ENCODE data around the gene CSAG3.
"Not testable (repeated sequence)": the region's sequence is repeated elsewhere in the genome, so short reads cannot be mapped to it uniquely, and the experiment has no call there.

CSAG3 gene

GRCh38 chrX:152735101-152735500, 23.9 kb upstream of the CSAG3 start:
- Histone ChIP-seq H3K27me3 (ENCODE audit: insufficient read depth, poor library complexity, severe bottlenecking) (peaks cover 2% of the 10 kb centered on the region), H3K27ac (replicated peaks) (no peak overlapping the region), H3K4me3 (replicated peaks; ENCODE audit: insufficient read depth, low read length) (no peak overlapping the region)
- no peak for DNase-seq (ENCODE audit: low read depth in 1 of 2, low spot score in 1 of 2)
- TF ChIP-seq CTCF (IDR thresholded peaks at IDR 0.05; ENCODE audit: insufficient read depth, low read length): no peak
- no peak for TF ChIP-seq REST (IDR thresholded peaks at IDR 0.05; ENCODE audit: insufficient replicate concordance, low read depth)
- no peak for TF ChIP-seq POLR2AphosphoS5 (IDR thresholded peaks at IDR 0.05; ENCODE audit: low read depth)

GRCh38 chrX:152735860-152736511, 23.0 kb upstream of the CSAG3 start:
- TF ChIP-seq REST (IDR thresholded peaks at IDR 0.05; ENCODE audit: insufficient replicate concordance, low read depth) (no peak), SPI1 (IDR thresholded peaks at IDR 0.05; ENCODE audit: borderline replicate concordance, low read depth) (no peak), CTCF (IDR thresholded peaks at IDR 0.05; ENCODE audit: insufficient read depth, low read length) (no peak), POLR2AphosphoS5 (IDR thresholded peaks at IDR 0.05; ENCODE audit: low read depth) (no peak), GABPA (IDR thresholded peaks at IDR 0.05; ENCODE audit: low read depth) (no peak)
- Histone ChIP-seq H3K27ac (replicated peaks) (no peak overlapping the region), H3K27me3 (ENCODE audit: insufficient read depth, poor library complexity, severe bottlenecking) (peaks cover 2% of the 10 kb centered on the region), H3K4me3 (replicated peaks; ENCODE audit: insufficient read depth, low read length) (no peak overlapping the region)
- DNase-seq (ENCODE audit: low read depth in 1 of 2, low spot score in 1 of 2): no peak

- not testable (repeated sequence) for H3K27ac ChIP-seq (replicated peaks); DNase-seq (ENCODE audit: low read depth in 1 of 2, low spot score in 1 of 2); H3K4me3 ChIP-seq (replicated peaks; ENCODE audit: insufficient read depth, low read length); H3K27me3 ChIP-seq (ENCODE audit: insufficient read depth, poor library complexity, severe bottlenecking)
Measured at GRCh38 chrX:152736528-152736927, 22.5 kb upstream of the CSAG3 start.

GRCh38 chrX:152738560-152738959, 20.5 kb upstream of the CSAG3 start:
- no peak for DNase-seq (ENCODE audit: low read depth in 1 of 2, low spot score in 1 of 2)
- no peak for TF ChIP-seq POLR2AphosphoS5 (IDR thresholded peaks at IDR 0.05; ENCODE audit: low read depth)
- TF ChIP-seq GABPA (IDR thresholded peaks at IDR 0.05; ENCODE audit: low read depth): no peak
- no peak for TF ChIP-seq CTCF (IDR thresholded peaks at IDR 0.05; ENCODE audit: insufficient read depth, low read length)
- TF ChIP-seq REST (IDR thresholded peaks at IDR 0.05; ENCODE audit: insufficient replicate concordance, low read depth): no peak
- peaks cover 2% of the 10 kb centered on the region for H3K27me3 ChIP-seq (ENCODE audit: insufficient read depth, poor library complexity, severe bottlenecking)

GRCh38 chrX:152753686-152754650, 5.0 kb upstream of the CSAG3 start, which contains the start of gene MAGEA2:
Gene MAGEA2, minus strand, starts transcription at chrX:152753842. Its CDS starts 2,479 bp downstream, at chrX:152751363.
- not testable (repeated sequence) for H3K4me3 ChIP-seq (replicated peaks; ENCODE audit: insufficient read depth, low read length); DNase-seq (ENCODE audit: low read depth in 1 of 2, low spot score in 1 of 2); H3K27me3 ChIP-seq (ENCODE audit: insufficient read depth, poor library complexity, severe bottlenecking); H3K27ac ChIP-seq (replicated peaks)

More at GRCh38 chrX:152738560-152738959, 20.5 kb upstream of the CSAG3 start:
- Histone ChIP-seq H3K4me3 (replicated peaks; ENCODE audit: insufficient read depth, low read length) (no peak overlapping the region), H3K27ac (replicated peaks) (no peak overlapping the region)
